ENCODE measurements around the gene MMP17.

DNA sequence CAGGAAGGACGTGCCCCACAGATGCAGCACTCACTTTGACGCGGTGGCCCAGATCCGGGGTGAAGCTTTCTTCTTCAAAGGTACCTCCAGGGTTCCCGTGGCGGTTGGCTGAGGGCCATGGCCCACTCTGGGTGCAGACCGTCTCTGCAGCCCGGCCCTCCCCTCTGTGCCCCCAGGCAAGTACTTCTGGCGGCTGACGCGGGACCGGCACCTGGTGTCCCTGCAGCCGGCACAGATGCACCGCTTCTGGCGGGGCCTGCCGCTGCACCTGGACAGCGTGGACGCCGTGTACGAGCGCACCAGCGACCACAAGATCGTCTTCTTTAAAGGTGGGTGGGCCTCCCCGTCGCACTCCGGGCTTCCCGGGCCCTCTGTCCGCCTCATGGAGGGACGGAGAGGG, 16.9 kb downstream of the MMP17 start:
- TF ChIP-seq CTCF (IDR thresholded peaks at IDR 0.05; ENCODE audit: poor library complexity, severe bottlenecking) (no peak), POLR2AphosphoS5 (IDR thresholded peaks at IDR 0.05) (no peak), TAF1 (IDR thresholded peaks at IDR 0.05; ENCODE audit: low read depth) (no peak), EZH2 (IDR thresholded peaks at IDR 0.05; ENCODE audit: borderline replicate concordance, insufficient read depth, low read length, poor library complexity, severe bottlenecking) (no peak), SMC3 (conservative IDR thresholded peaks at IDR 0.05; ENCODE audit: poor library complexity) (no peak), RAD21 (conservative IDR thresholded peaks at IDR 0.05) (no peak), EP300 (conservative IDR thresholded peaks at IDR 0.05; ENCODE audit: poor library complexity, severe bottlenecking) (no peak), MXI1 (conservative IDR thresholded peaks at IDR 0.05; ENCODE audit: poor library complexity, severe bottlenecking) (no peak)
- TF ChIP-seq, protein P1, sequence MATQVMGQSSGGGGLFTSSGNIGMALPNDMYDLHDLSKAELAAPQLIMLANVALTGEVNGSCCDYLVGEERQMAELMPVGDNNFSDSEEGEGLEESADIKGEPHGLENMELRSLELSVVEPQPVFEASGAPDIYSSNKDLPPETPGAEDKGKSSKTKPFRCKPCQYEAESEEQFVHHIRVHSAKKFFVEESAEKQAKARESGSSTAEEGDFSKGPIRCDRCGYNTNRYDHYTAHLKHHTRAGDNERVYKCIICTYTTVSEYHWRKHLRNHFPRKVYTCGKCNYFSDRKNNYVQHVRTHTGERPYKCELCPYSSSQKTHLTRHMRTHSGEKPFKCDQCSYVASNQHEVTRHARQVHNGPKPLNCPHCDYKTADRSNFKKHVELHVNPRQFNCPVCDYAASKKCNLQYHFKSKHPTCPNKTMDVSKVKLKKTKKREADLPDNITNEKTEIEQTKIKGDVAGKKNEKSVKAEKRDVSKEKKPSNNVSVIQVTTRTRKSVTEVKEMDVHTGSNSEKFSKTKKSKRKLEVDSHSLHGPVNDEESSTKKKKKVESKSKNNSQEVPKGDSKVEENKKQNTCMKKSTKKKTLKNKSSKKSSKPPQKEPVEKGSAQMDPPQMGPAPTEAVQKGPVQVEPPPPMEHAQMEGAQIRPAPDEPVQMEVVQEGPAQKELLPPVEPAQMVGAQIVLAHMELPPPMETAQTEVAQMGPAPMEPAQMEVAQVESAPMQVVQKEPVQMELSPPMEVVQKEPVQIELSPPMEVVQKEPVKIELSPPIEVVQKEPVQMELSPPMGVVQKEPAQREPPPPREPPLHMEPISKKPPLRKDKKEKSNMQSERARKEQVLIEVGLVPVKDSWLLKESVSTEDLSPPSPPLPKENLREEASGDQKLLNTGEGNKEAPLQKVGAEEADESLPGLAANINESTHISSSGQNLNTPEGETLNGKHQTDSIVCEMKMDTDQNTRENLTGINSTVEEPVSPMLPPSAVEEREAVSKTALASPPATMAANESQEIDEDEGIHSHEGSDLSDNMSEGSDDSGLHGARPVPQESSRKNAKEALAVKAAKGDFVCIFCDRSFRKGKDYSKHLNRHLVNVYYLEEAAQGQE (IDR thresholded peaks at IDR 0.05; ENCODE audit: borderline replicate concordance) = no peak

All from neural cell (in vitro differentiated cells).